SK-N-SH (cell line): ENCODE results near the gene LTBP1.

Experiments used
- CTCF ChIP-seq: fragments of 200-600 bp; sonication (generic); IDR thresholded peaks from 2 replicates; pipeline ENCODE4 v1.6.1; 2017; ENCODE audit warnings: antibody characterized with exemption, mild to moderate bottlenecking, moderate library complexity
- POLR2AphosphoS5 ChIP-seq: IDR thresholded peaks from 2 replicates; pipeline ENCODE4 v1.6.1; 2012; ENCODE audit warnings: low read depth, low read length
- USF2 ChIP-seq: fragments of 150-350 bp; IDR thresholded peaks from 2 replicates; pipeline ENCODE4 v1.6.1; 2017; ENCODE audit warnings: antibody characterized with exemption, low read length, low read depth, borderline replicate concordance

GRCh38 chr2:33437815-33438214, 491.1 kb downstream of the LTBP1 start:
- TF ChIP-seq POLR2AphosphoS5 = no peak
- no peak for TF ChIP-seq CTCF
- no peak for TF ChIP-seq USF2
